GM19035 (cell line): ENCODE data around the gene RNF38.
"Not testable (repeated sequence)": the region's sequence is repeated elsewhere in the genome, so short reads cannot be mapped to it uniquely, and the experiment has no call there.

ENCODE experiments used
- ATAC-seq: cut with Tn5 transposase; IDR thresholded peaks from one replicate; pipeline ENCODE4 v1.9.1; 2021; ENCODE audit not compliant: unreplicated experiment

Gene RNF38

GRCh38 chr9:36399980-36400331 lies at the start of gene RNF38:
RNF38 (minus strand) TSS chr9:36400269; CDS start chr9:36400108, 161 bp downstream.
- ATAC-seq, result no peak

- not testable (repeated sequence) for ATAC-seq
These were observed 48.5 kb upstream of the RNF38 start for GRCh38 chr9:36448555-36448954.

GRCh38 chr9:36448017-36448416 lies 47.9 kb upstream of the RNF38 start:
- no peak for ATAC-seq

GRCh38 chr9:36446678-36447077 lies 46.6 kb upstream of the RNF38 start:
- ATAC-seq, result not testable (repeated sequence)

- ATAC-seq, result no peak
These were observed 45.8 kb upstream of the RNF38 start for GRCh38 chr9:36445800-36446361.

GRCh38 chr9:36444203-36444602 lies 44.1 kb upstream of the RNF38 start:
- ATAC-seq, result no peak

- no peak for ATAC-seq
These were observed 43.5 kb upstream of the RNF38 start for GRCh38 chr9:36443581-36443980.

GRCh38 chr9:36442710-36443109 lies 42.6 kb upstream of the RNF38 start:
- no peak for ATAC-seq

- no peak for ATAC-seq
These were observed 41.9 kb upstream of the RNF38 start for GRCh38 chr9:36441966-36442365.

- ATAC-seq, result no peak
These were observed 38.6 kb upstream of the RNF38 start for GRCh38 chr9:36438536-36439236.

- ATAC-seq, result no peak
These were observed 37.7 kb upstream of the RNF38 start for GRCh38 chr9:36437790-36438189.

- ATAC-seq, result no peak
These were observed 36.8 kb upstream of the RNF38 start for GRCh38 chr9:36436909-36437308.

- ATAC-seq, result no peak
These were observed 33.3 kb upstream of the RNF38 start for GRCh38 chr9:36433386-36433785.

- no peak for ATAC-seq
These were observed 31.0 kb upstream of the RNF38 start for GRCh38 chr9:36431078-36431477.

- ATAC-seq, result no peak
These were observed 26.9 kb upstream of the RNF38 start for GRCh38 chr9:36426945-36427344.

- ATAC-seq, result no peak
These were observed 26.3 kb upstream of the RNF38 start for GRCh38 chr9:36426348-36426747.

GRCh38 chr9:36424289-36425055 lies 24.4 kb upstream of the RNF38 start:
- ATAC-seq, result no peak

- ATAC-seq, result no peak
These were observed 23.1 kb upstream of the RNF38 start for GRCh38 chr9:36423206-36423605.

GRCh38 chr9:36416890-36417289 lies 16.8 kb upstream of the RNF38 start:
- ATAC-seq, result no peak

- ATAC-seq, result no peak
These were observed 15.9 kb upstream of the RNF38 start for GRCh38 chr9:36415822-36416525.

- ATAC-seq, result not testable (repeated sequence)
These were observed 11.3 kb upstream of the RNF38 start for GRCh38 chr9:36411410-36411809.

GRCh38 chr9:36409076-36409475 lies 9.0 kb upstream of the RNF38 start:
- not testable (repeated sequence) for ATAC-seq
